Skeletal muscle tissue (tissue), 4 donors: ENCODE data around the gene NOTUM. TPM values are rescaled to one million over a fixed set of nuclear protein-coding genes. Genes with fewer than 3 reads are reported as not detected.
"Not testable (repeated sequence)": the region's sequence is repeated elsewhere in the genome, so short reads cannot be mapped to it uniquely, and the experiment has no call there.

Experiments
- H3K27ac ChIP-seq: one replicate; pipeline ENCODE4 v1.7.0; 2013; ENCODE audit warnings: mild to moderate bottlenecking, low read depth, low read length, inconsistent platforms
- H3K27me3 ChIP-seq, 3 donors: one replicate each; pipeline ENCODE4 v1.7.0; 2013; ENCODE audit warnings: low read length in 3 of 3; ENCODE audit not compliant: control insufficient read depth in 3 of 3, insufficient read depth in 3 of 3
- H3K36me3 ChIP-seq, 3 donors: one replicate each; pipeline ENCODE4 v1.7.0; 2013; ENCODE audit warnings: low read length in 3 of 3; ENCODE audit not compliant: control insufficient read depth in 3 of 3, insufficient read depth in 3 of 3
- H3K4me1 ChIP-seq, 3 donors: one replicate each; pipeline ENCODE4 v1.7.0; 2013; ENCODE audit warnings: low read length in 3 of 3, mild to moderate bottlenecking in 3 of 3; ENCODE audit not compliant: control insufficient read depth in 3 of 3, insufficient read depth in 3 of 3
- H3K4me3 ChIP-seq, 3 donors: one replicate each; pipeline ENCODE4 v1.7.0; 2013; ENCODE audit warnings: low read length in 3 of 3
- H3K9ac ChIP-seq, 3 donors: one replicate each; pipeline ENCODE4 v1.7.0; 2013; ENCODE audit warnings: low read length in 3 of 3, mild to moderate bottlenecking in 3 of 3, moderate library complexity in 2 of 3, low read depth in 1 of 3
- H3K9me3 ChIP-seq, 3 donors: one replicate each; pipeline ENCODE4 v1.7.0; 2013; ENCODE audit warnings: low read length in 3 of 3; ENCODE audit not compliant: control insufficient read depth in 3 of 3
- total RNA-seq: library from RNA; depleted of rRNA; stranded (reverse); fragments of >200 nt; gene quantifications from one replicate; pipeline ENCODE4 v1.2.3, GENCODE V29; 2014
- donor health status: Osteomylitis.

NOTUM gene
- total RNA-seq, 1 donor from 2014 or later: 0.52 TPM

- H3K27me3 ChIP-seq: peaks cover 18 to 29% (median 26%) of the 10 kb centered on the region in 3 donors
- no peaks in the 10 kb centered on the region for H3K9me3 ChIP-seq
- no peak overlapping the region for H3K9ac ChIP-seq
- peaks cover 0 to 14% (median 12%) of the 10 kb centered on the region in 3 donors for H3K4me1 ChIP-seq
- no peak overlapping the region for H3K4me3 ChIP-seq
- no peaks in the 10 kb centered on the region for H3K36me3 ChIP-seq
- no peak overlapping the region for H3K27ac ChIP-seq
These were observed 5.0 kb downstream of the NOTUM start for GRCh38 chr17:81955756-81956544.

- Histone ChIP-seq H3K4me1 (peaks cover 0 to 10% (median 10%) of the 10 kb centered on the region in 3 donors), H3K27ac (no peak overlapping the region), H3K9me3 (no peaks in the 10 kb centered on the region), H3K27me3 (peaks cover 13 to 24% (median 21%) of the 10 kb centered on the region in 3 donors), H3K4me3 (no peak overlapping the region), H3K9ac (no peak overlapping the region), H3K36me3 (peaks cover 0 to 5% (median 4%) of the 10 kb centered on the region in 3 donors)
These were observed 5.8 kb downstream of the NOTUM start for GRCh38 chr17:81955058-81955681.

GRCh38 chr17:81954131-81955057, 6.6 kb downstream of the NOTUM start:
- H3K9ac ChIP-seq: no peak overlapping the region
- H3K4me3 ChIP-seq: no peak overlapping the region
- no peak overlapping the region for H3K27ac ChIP-seq
- peaks cover 0 to 5% (median 4%) of the 10 kb centered on the region in 3 donors for H3K36me3 ChIP-seq
- H3K27me3 ChIP-seq: peaks cover 9 to 19% (median 17%) of the 10 kb centered on the region in 3 donors
- no peaks in the 10 kb centered on the region for H3K9me3 ChIP-seq
- H3K4me1 ChIP-seq: peaks cover 0 to 9% (median 7%) of the 10 kb centered on the region in 3 donors

GRCh38 chr17:81953443-81953842, 7.5 kb downstream of the NOTUM start:
- not testable (repeated sequence) for H3K4me1 ChIP-seq, H3K27ac ChIP-seq, H3K36me3 ChIP-seq, H3K9me3 ChIP-seq, H3K9ac ChIP-seq, H3K4me3 ChIP-seq
- peaks cover under 1 to 12% (median 9%) of the 10 kb centered on the region in 3 donors for H3K27me3 ChIP-seq

- peaks cover 0 to 6% (median 4%) of the 10 kb centered on the region in 3 donors for H3K27me3 ChIP-seq
- no peaks in the 10 kb centered on the region for H3K9me3 ChIP-seq
- no peak overlapping the region for H3K27ac ChIP-seq
- H3K4me3 ChIP-seq: no peak overlapping the region
- peaks cover 2 to 5% (median 4%) of the 10 kb centered on the region in 3 donors for H3K36me3 ChIP-seq
- no peak overlapping the region for H3K9ac ChIP-seq
- peaks cover 0 to 5% (median 2%) of the 10 kb centered on the region in 3 donors for H3K4me1 ChIP-seq
These were observed 8.2 kb downstream of the NOTUM start for GRCh38 chr17:81952792-81953228.

GRCh38 chr17:81951785-81952684, 9.0 kb downstream of the NOTUM start:
- no peak overlapping the region for H3K4me3 ChIP-seq
- H3K9me3 ChIP-seq: no peaks in the 10 kb centered on the region
- H3K9ac ChIP-seq: no peak overlapping the region

GRCh38 chr17:81950501-81950900, 10.5 kb downstream of the NOTUM start:
- H3K36me3 ChIP-seq: peaks cover 2 to 5% (median 4%) of the 10 kb centered on the region in 3 donors
- no peaks in the 10 kb centered on the region for H3K27me3 ChIP-seq
- no peak overlapping the region for H3K9ac ChIP-seq
- no peaks in the 10 kb centered on the region for H3K9me3 ChIP-seq
- peaks cover 4 to 11% (median 9%) of the 10 kb centered on the region in 3 donors for H3K4me1 ChIP-seq
- H3K27ac ChIP-seq: no peak overlapping the region
- H3K4me3 ChIP-seq: no peak overlapping the region

More at GRCh38 chr17:81951785-81952684, 9.0 kb downstream of the NOTUM start:
- peaks cover 0 to 3% (median 0%) of the 10 kb centered on the region in 3 donors for H3K27me3 ChIP-seq
- peaks cover 2 to 5% (median 4%) of the 10 kb centered on the region in 3 donors for H3K36me3 ChIP-seq
- peaks cover 4 to 9% (median 8%) of the 10 kb centered on the region in 3 donors for H3K4me1 ChIP-seq
- no peak overlapping the region for H3K27ac ChIP-seq

- H3K36me3 ChIP-seq: peaks cover 2 to 5% (median 4%) of the 10 kb centered on the region in 3 donors
- H3K27me3 ChIP-seq: no peaks in the 10 kb centered on the region
- H3K9me3 ChIP-seq: no peaks in the 10 kb centered on the region
- no peak overlapping the region for H3K9ac ChIP-seq
- H3K4me3 ChIP-seq: no peak overlapping the region
- H3K4me1 ChIP-seq: peaks cover 4 to 15% (median 12%) of the 10 kb centered on the region in 3 donors
- no peak overlapping the region for H3K27ac ChIP-seq
These were observed 12.2 kb downstream of the NOTUM start for GRCh38 chr17:81948635-81949378.
